Neuronal stem cell (in vitro differentiated cells): ENCODE measurements around the gene PAX2.

ENCODE experiments used
- DNase-seq: peaks from one replicate; pipeline ENCODE4 v3.0.0-alpha.2; 2013; ENCODE audit warnings: low spot score
- H2AFZ ChIP-seq: one replicate; pipeline ENCODE4 v1.6.1; 2013; ENCODE audit warnings: mild to moderate bottlenecking, low read length, inconsistent platforms
- H2AK5ac ChIP-seq: 2 replicates; pipeline ENCODE4 v1.6.1; 2013; ENCODE audit warnings: low read depth, mild to moderate bottlenecking, inconsistent platforms, low read length, moderate library complexity, mixed read lengths
- H2BK120ac ChIP-seq: 2 replicates; pipeline ENCODE4 v1.6.1; 2013; ENCODE audit warnings: low read depth, mild to moderate bottlenecking, inconsistent platforms, low read length, moderate library complexity, mixed read lengths
- H2BK12ac ChIP-seq: one replicate; pipeline ENCODE4 v1.6.1; 2013; ENCODE audit warnings: low read length, inconsistent platforms
- H2BK15ac ChIP-seq: 2 replicates; pipeline ENCODE4 v1.6.1; 2013; ENCODE audit warnings: mild to moderate bottlenecking, low read length, inconsistent platforms, mixed read lengths
- H2BK5ac ChIP-seq: one replicate; pipeline ENCODE4 v1.6.1; 2013; ENCODE audit warnings: inconsistent platforms, mild to moderate bottlenecking, low read length, moderate library complexity
- H3K14ac ChIP-seq: one replicate; pipeline ENCODE4 v1.6.1; 2013; ENCODE audit warnings: low read length, inconsistent platforms
- H3K18ac ChIP-seq: 2 replicates; pipeline ENCODE4 v1.6.1; 2013; ENCODE audit warnings: low read length, inconsistent platforms
- H3K23ac ChIP-seq: 2 replicates; pipeline ENCODE4 v1.6.1; 2013; ENCODE audit warnings: low read depth, mild to moderate bottlenecking, mixed read lengths, low read length, inconsistent platforms; ENCODE audit not compliant: poor library complexity
- H3K27ac ChIP-seq: replicated peaks from 3 replicates; pipeline ENCODE4 v1.5.1; 2013; ENCODE audit warnings: low read length, inconsistent platforms
- H3K27me3 ChIP-seq, 3 experiments: 2 replicates each; pipeline ENCODE4 v1.6.1; 2013; ENCODE audit warnings: low read length in 3 of 3, mild to moderate bottlenecking in 2 of 3, inconsistent platforms in 1 of 3, low read depth in 1 of 3, mixed read lengths in 1 of 3, moderate library complexity in 1 of 3; ENCODE audit not compliant: control insufficient read depth in 3 of 3, insufficient read depth in 3 of 3
- H3K36me3 ChIP-seq, 2 donors: replicated peaks in 1 of 2; 2 replicates each; pipeline ENCODE4 v1.6.1; 2013; ENCODE audit warnings: low read length in 2 of 2; ENCODE audit not compliant: control insufficient read depth in 2 of 2, insufficient read depth in 2 of 2
- H3K4ac ChIP-seq: 2 replicates; pipeline ENCODE4 v1.6.1; 2013; ENCODE audit warnings: inconsistent platforms, mild to moderate bottlenecking, low read length, moderate library complexity
- H3K4me1 ChIP-seq, 2 donors: 1 replicate in 1 of 2; 2 replicates in 1 of 2; pipeline ENCODE4 v1.6.1; 2013; ENCODE audit warnings: low read length in 2 of 2, low read depth in 1 of 2; ENCODE audit not compliant: control insufficient read depth in 2 of 2, insufficient read depth in 1 of 2
- H3K4me2 ChIP-seq: one replicate; pipeline ENCODE4 v1.6.1; 2013; ENCODE audit warnings: mild to moderate bottlenecking, low read length, inconsistent platforms; ENCODE audit not compliant: insufficient read depth, poor library complexity, severe bottlenecking
- H3K4me3 ChIP-seq, 2 donors: 2 replicates each; pipeline ENCODE4 v1.5.1; 2013; ENCODE audit warnings: low read length in 2 of 2, mild to moderate bottlenecking in 2 of 2, inconsistent platforms in 1 of 2, moderate library complexity in 1 of 2
- H3K79me1 ChIP-seq: one replicate; pipeline ENCODE4 v1.6.1; 2013; ENCODE audit warnings: low read depth, mild to moderate bottlenecking, inconsistent platforms, low read length, moderate library complexity
- H3K9ac ChIP-seq: one replicate; pipeline ENCODE4 v1.6.1; 2013; ENCODE audit warnings: mild to moderate bottlenecking, low read depth, low read length, inconsistent platforms; ENCODE audit not compliant: poor library complexity
- H3K9me3 ChIP-seq, 2 donors: replicated peaks in 1 of 2; 2 replicates each; pipeline versions ENCODE3 to v1.6.1; 2013; ENCODE audit warnings: low read length in 2 of 2, mild to moderate bottlenecking in 2 of 2, inconsistent platforms in 1 of 2, low read depth in 1 of 2, mixed read lengths in 1 of 2, moderate library complexity in 1 of 2; ENCODE audit not compliant: control insufficient read depth in 2 of 2, insufficient read depth in 1 of 2
- H4K8ac ChIP-seq: one replicate; pipeline ENCODE4 v1.6.1; 2013; ENCODE audit warnings: low read depth, mild to moderate bottlenecking, inconsistent platforms, low read length, moderate library complexity
- H4K91ac ChIP-seq: one replicate; pipeline ENCODE4 v1.6.1; 2013; ENCODE audit warnings: low read length, low read depth, mild to moderate bottlenecking, inconsistent platforms; ENCODE audit not compliant: poor library complexity
- WGBS, 2 donors: extraction: QIAGEN DNeasy Blood & Tissue Kit; methylation state at CpG; one replicate each; pipeline ENCODE4 v1.1.7; 2013; ENCODE audit warnings: missing lambda C conversion rate in 2 of 2, mixed read lengths in 1 of 2; ENCODE audit not compliant: insufficient read length in 2 of 2, insufficient replicate concordance in 1 of 2; ENCODE audit errors: extremely low coverage in 2 of 2; 5-methylcytosine and 5-hydroxymethylcytosine counted together

Gene PAX2

GRCh38 chr10:100740476-100741377, 4.7 kb upstream of the PAX2 start:
- Histone ChIP-seq H4K91ac (no peak overlapping the region), H2AK5ac (no peak overlapping the region), H3K27me3 (peaks cover 77 to 99% (median 98%) of the 10 kb centered on the region in 3 experiments), H3K36me3 (no peaks in the 10 kb centered on the region), H3K4ac (no peak overlapping the region), H3K27ac (no peak overlapping the region), H3K9me3 (no peaks in the 10 kb centered on the region), H3K4me2 (no peak overlapping the region), H3K4me3 (no peak overlapping the region), H3K14ac (no peak overlapping the region), H2BK12ac (no peak overlapping the region), H3K18ac (no peak overlapping the region), H3K9ac (no peak overlapping the region), H2AFZ (no peak overlapping the region), H2BK15ac (no peak overlapping the region), H2BK120ac (no peak overlapping the region), H3K79me1 (no peaks in the 10 kb centered on the region), H3K4me1 (peaks cover 6 to 7% of the 10 kb centered on the region in 2 donors), H4K8ac (no peak overlapping the region), H2BK5ac (no peak overlapping the region), H3K23ac (no peak overlapping the region)
- no peak for DNase-seq
- WGBS, 2 donors = no CpG with 5 or more reads among the region's 16 CpGs

- no peak overlapping the region for H3K4me2 ChIP-seq
- H3K23ac ChIP-seq = no peak overlapping the region
- peaks cover 7 to 8% of the 10 kb centered on the region in 2 donors for H3K4me1 ChIP-seq
- H4K8ac ChIP-seq = no peak overlapping the region
- no peaks in the 10 kb centered on the region for H3K9me3 ChIP-seq
- no peak for DNase-seq
- no peak overlapping the region for H3K4ac ChIP-seq
- H2BK15ac ChIP-seq = no peak overlapping the region
- no peak overlapping the region for H3K27ac ChIP-seq
- no peak overlapping the region for H2AK5ac ChIP-seq
- H2BK120ac ChIP-seq = no peak overlapping the region
- no peaks in the 10 kb centered on the region for H3K79me1 ChIP-seq
- no peak overlapping the region for H3K4me3 ChIP-seq
- H4K91ac ChIP-seq = no peak overlapping the region
- no peak overlapping the region for H2BK5ac ChIP-seq
- H3K27me3 ChIP-seq = peaks cover 69 to 99% (median 98%) of the 10 kb centered on the region in 3 experiments
- H3K36me3 ChIP-seq = no peaks in the 10 kb centered on the region
- no peak overlapping the region for H3K9ac ChIP-seq
- H3K18ac ChIP-seq = no peak overlapping the region
- H3K14ac ChIP-seq = no peak overlapping the region
- WGBS, 2 donors = no CpG with 5 or more reads among the region's 32 CpGs
- no peak overlapping the region for H2BK12ac ChIP-seq
- no peak overlapping the region for H2AFZ ChIP-seq
Observed at GRCh38 chr10:100741378-100742075, 3.9 kb upstream of the PAX2 start.

GRCh38 chr10:100742076-100742771, 3.2 kb upstream of the PAX2 start:
- Histone ChIP-seq H3K27me3 (peaks cover 64 to 99% (median 98%) of the 10 kb centered on the region in 3 experiments), H3K4me1 (peaks cover 7 to 8% of the 10 kb centered on the region in 2 donors), H2BK12ac (no peak overlapping the region), H2AFZ (no peak overlapping the region), H3K36me3 (no peaks in the 10 kb centered on the region), H2BK5ac (no peak overlapping the region), H3K9ac (peak overlapping the region; percentile 27), H3K27ac (no peak overlapping the region), H4K91ac (no peak overlapping the region), H4K8ac (no peak overlapping the region), H3K9me3 (no peaks in the 10 kb centered on the region), H2BK15ac (no peak overlapping the region), H3K18ac (peak overlapping the region; percentile 61), H3K4me3 (no peak overlapping the region), H3K4ac (no peak overlapping the region), H2AK5ac (no peak overlapping the region), H3K4me2 (no peak overlapping the region), H3K23ac (no peak overlapping the region), H2BK120ac (no peak overlapping the region), H3K79me1 (no peaks in the 10 kb centered on the region), H3K14ac (no peak overlapping the region)
- DNase-seq = no peak
- no CpG with 5 or more reads among the region's 37 CpGs for WGBS, 2 donors
